ENCODE measurements around the gene SUCLG2.

DNA sequence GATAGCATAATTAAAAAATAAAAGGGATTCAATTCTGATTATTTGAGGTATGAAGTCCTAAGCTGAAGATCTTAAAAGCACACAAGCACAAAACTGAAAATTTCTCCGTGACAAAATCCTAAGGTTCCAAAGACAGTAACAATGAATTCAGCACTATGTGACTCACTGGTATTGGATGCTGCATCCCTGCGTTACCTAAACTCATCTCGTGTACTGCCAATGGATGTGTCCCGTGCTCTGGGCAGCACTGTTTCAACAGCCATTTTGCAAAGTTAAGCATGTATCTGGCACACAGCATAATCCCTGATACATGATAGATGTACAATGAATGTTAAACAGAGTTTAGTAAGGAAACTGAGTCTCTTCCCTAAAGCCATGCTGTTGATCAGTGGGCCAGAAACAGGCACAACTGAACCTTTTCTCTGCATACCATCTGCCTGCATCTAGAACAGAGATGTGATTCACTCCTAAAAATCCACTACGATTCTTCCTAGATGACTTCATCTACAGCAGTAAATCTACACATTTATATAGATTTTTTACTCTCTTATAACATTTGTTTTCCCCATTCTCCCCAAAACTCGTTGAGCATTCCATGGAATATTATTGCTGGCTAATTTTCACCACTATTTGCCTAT lies 14.3 kb downstream of the SUCLG2 start:
- TF ChIP-seq, protein P1, sequence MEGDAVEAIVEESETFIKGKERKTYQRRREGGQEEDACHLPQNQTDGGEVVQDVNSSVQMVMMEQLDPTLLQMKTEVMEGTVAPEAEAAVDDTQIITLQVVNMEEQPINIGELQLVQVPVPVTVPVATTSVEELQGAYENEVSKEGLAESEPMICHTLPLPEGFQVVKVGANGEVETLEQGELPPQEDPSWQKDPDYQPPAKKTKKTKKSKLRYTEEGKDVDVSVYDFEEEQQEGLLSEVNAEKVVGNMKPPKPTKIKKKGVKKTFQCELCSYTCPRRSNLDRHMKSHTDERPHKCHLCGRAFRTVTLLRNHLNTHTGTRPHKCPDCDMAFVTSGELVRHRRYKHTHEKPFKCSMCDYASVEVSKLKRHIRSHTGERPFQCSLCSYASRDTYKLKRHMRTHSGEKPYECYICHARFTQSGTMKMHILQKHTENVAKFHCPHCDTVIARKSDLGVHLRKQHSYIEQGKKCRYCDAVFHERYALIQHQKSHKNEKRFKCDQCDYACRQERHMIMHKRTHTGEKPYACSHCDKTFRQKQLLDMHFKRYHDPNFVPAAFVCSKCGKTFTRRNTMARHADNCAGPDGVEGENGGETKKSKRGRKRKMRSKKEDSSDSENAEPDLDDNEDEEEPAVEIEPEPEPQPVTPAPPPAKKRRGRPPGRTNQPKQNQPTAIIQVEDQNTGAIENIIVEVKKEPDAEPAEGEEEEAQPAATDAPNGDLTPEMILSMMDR (IDR thresholded peaks at IDR 0.05), result no peak
- no peak for TF ChIP-seq POLR2A (IDR thresholded peaks at IDR 0.05)
